Esophagus muscularis mucosa (tissue), 4 donors: Measurements from ENCODE around the gene MEGF8. TPM values are rescaled to one million over a fixed set of nuclear protein-coding genes. Genes with fewer than 3 reads are reported as not detected.

Source experiments
- DNase-seq: peaks from one replicate; pipeline ENCODE4 v3.0.0-alpha.2; 2017; ENCODE audit errors: extremely low spot score
- H3K27ac ChIP-seq, 4 donors: fragments of 200-600 bp; sonication (generic); replicated peaks in 1 of 4; 1 replicate in 3 of 4; 2 replicates in 1 of 4; pipeline ENCODE4 v1.5.1; 2016 to 2019; ENCODE audit warnings: mild to moderate bottlenecking in 1 of 4
- H3K27me3 ChIP-seq, 4 donors: fragments of 200-600 bp; sonication (generic); one replicate each; pipeline versions ENCODE4 v1.5.1 to v1.6.0; 2016 to 2019
- H3K36me3 ChIP-seq, 4 donors: fragments of 200-600 bp; sonication (generic); one replicate each; pipeline ENCODE4 v1.5.1; 2016 to 2019
- H3K4me1 ChIP-seq, 4 donors: fragments of 200-600 bp; sonication (generic); one replicate each; pipeline ENCODE4 v1.5.1; 2016 to 2019
- H3K4me3 ChIP-seq, 4 donors: fragments of 200-600 bp; sonication (generic); 1 replicate in 2 of 4; 2 replicates in 2 of 4; pipeline ENCODE4 v1.5.1; 2016 to 2019; ENCODE audit warnings: mild to moderate bottlenecking in 4 of 4, moderate library complexity in 1 of 4
- H3K9me3 ChIP-seq, 4 donors: fragments of 200-600 bp; sonication (generic); 1 replicate in 3 of 4; 2 replicates in 1 of 4; pipeline ENCODE4 v1.5.1; 2016 to 2019
- CTCF ChIP-seq, 3 experiments: fragments of 200-600 bp in 2 of 3; fragments of 450-650 bp in 1 of 3; sonication (generic) in 2 of 3; IDR thresholded peaks; one replicate each; pipeline ENCODE4 v1.5.1; 2017 to 2019; ENCODE audit warnings: antibody characterized with exemption in 3 of 3, mild to moderate bottlenecking in 2 of 3, moderate library complexity in 1 of 3
- EP300 ChIP-seq: sonication (generic); formaldehyde crosslinking; IDR thresholded peaks from one replicate; pipeline ENCODE4 v1.6.1; 2017; ENCODE audit warnings: antibody characterized with exemption
- POLR2A ChIP-seq: fragments of 450-650 bp; IDR thresholded peaks from one replicate; pipeline ENCODE4 v1.6.1; 2017; ENCODE audit warnings: antibody characterized with exemption, moderate library complexity, mild to moderate bottlenecking, low read depth
- POLR2AphosphoS5 ChIP-seq, 2 donors: sonication (generic); formaldehyde crosslinking; IDR thresholded peaks; one replicate each; pipeline ENCODE4 v1.6.1; 2017; ENCODE audit warnings: antibody characterized with exemption in 2 of 2
- WGBS: methylation state at CpG from one replicate; pipeline ENCODE4 v1.1.5; 2018; 5-methylcytosine and 5-hydroxymethylcytosine counted together
- intact Hi-C: fragments of 100-400 bp; cut with DNase I; formaldehyde crosslinking; loops from one replicate; pipeline ENCODE4 v1.15.1; 2023
- total RNA-seq, 4 donors: library from RNA; depleted of rRNA; stranded (reverse); fragments of >200 nt; gene quantifications; one replicate each; pipeline versions ENCODE4 v1.1.0 to v1.2.1, GENCODE V29; 2016

Gene MEGF8
- total RNA-seq, 4 donors from 2014 or later, result 18.2 to 46.2 (median 25.5) TPM

GRCh38 chr19:42360787-42361544 lies 35.5 kb downstream of the MEGF8 start:
- 93% methylated on average over 6 of the region's 16 CpGs for WGBS
- H3K27ac ChIP-seq, result no peak overlapping the region
- TF ChIP-seq POLR2AphosphoS5 (IDR thresholded peaks at IDR 0.05) (no peak), CTCF (IDR thresholded peaks at IDR 0.05) (no peak), POLR2A (no peak), EP300 (no peak)
- intact Hi-C loops, result no loop called here
- peaks cover 0 to 9% (median 0%) of the 10 kb centered on the region in 4 donors for H3K9me3 ChIP-seq
- H3K4me1 ChIP-seq, result peaks cover 10 to 17% (median 13%) of the 10 kb centered on the region in 4 donors
- peaks cover 30 to 82% (median 76%) of the 10 kb centered on the region in 4 donors for H3K36me3 ChIP-seq
- DNase-seq, result no peak
- no peak overlapping the region for H3K4me3 ChIP-seq
- no peaks in the 10 kb centered on the region for H3K27me3 ChIP-seq

GRCh38 chr19:42361545-42361910 lies 36.1 kb downstream of the MEGF8 start:
- Histone ChIP-seq H3K27ac (no peak overlapping the region), H3K4me3 (no peak overlapping the region), H3K9me3 (peaks cover 0 to 9% (median 0%) of the 10 kb centered on the region in 4 donors), H3K4me1 (peaks cover 15 to 22% (median 19%) of the 10 kb centered on the region in 4 donors), H3K36me3 (peaks cover 29 to 76% (median 70%) of the 10 kb centered on the region in 4 donors), H3K27me3 (no peaks in the 10 kb centered on the region)
- no peak for DNase-seq
- intact Hi-C loops, result no loop called here
- TF ChIP-seq EP300, result no peak
- TF ChIP-seq POLR2AphosphoS5 (IDR thresholded peaks at IDR 0.05), result no peak
- no peak for TF ChIP-seq CTCF (IDR thresholded peaks at IDR 0.05)
- no peak for TF ChIP-seq POLR2A
- WGBS, result 94% methylated on average over 7 of the region's 7 CpGs

- no peak for DNase-seq
- intact Hi-C loops, result no loop called here
- H3K27me3 ChIP-seq, result no peaks in the 10 kb centered on the region
These were observed 36.9 kb downstream of the MEGF8 start for GRCh38 chr19:42362342-42362741.

GRCh38 chr19:42362891-42363440 lies 37.5 kb downstream of the MEGF8 start:
- Histone ChIP-seq H3K27ac (no peak overlapping the region), H3K4me3 (no peak overlapping the region), H3K4me1 (peaks cover 19 to 29% (median 28%) of the 10 kb centered on the region in 4 donors), H3K9me3 (peaks cover 0 to 9% (median 0%) of the 10 kb centered on the region in 4 donors), H3K27me3 (no peaks in the 10 kb centered on the region), H3K36me3 (peaks cover 21 to 62% (median 56%) of the 10 kb centered on the region in 4 donors)
- 98% methylated on average over 8 of the region's 13 CpGs for WGBS
- TF ChIP-seq EP300, result no peak
- no peak for TF ChIP-seq CTCF (IDR thresholded peaks at IDR 0.05)
- TF ChIP-seq POLR2AphosphoS5 (IDR thresholded peaks at IDR 0.05), result no peak
- TF ChIP-seq POLR2A, result no peak
- DNase-seq, result no peak
- intact Hi-C loops, result no loop called here

More at GRCh38 chr19:42362342-42362741, 36.9 kb downstream of the MEGF8 start:
- peaks cover 23 to 68% (median 62%) of the 10 kb centered on the region in 4 donors for H3K36me3 ChIP-seq
- H3K4me3 ChIP-seq, result no peak overlapping the region
- H3K9me3 ChIP-seq, result peaks cover 0 to 9% (median 0%) of the 10 kb centered on the region in 4 donors
- no peak for TF ChIP-seq POLR2AphosphoS5 (IDR thresholded peaks at IDR 0.05)
- TF ChIP-seq POLR2A, result no peak
- no peak for TF ChIP-seq EP300
- no peak for TF ChIP-seq CTCF (IDR thresholded peaks at IDR 0.05)
- no peak overlapping the region for H3K27ac ChIP-seq
- peaks cover 17 to 29% (median 27%) of the 10 kb centered on the region in 4 donors for H3K4me1 ChIP-seq
- WGBS, result 91% methylated on average over 13 of the region's 14 CpGs
